Neural progenitor cell (in vitro differentiated cells): ENCODE data around the gene PNCK. TPM values are rescaled to one million over a fixed set of nuclear protein-coding genes. Genes with fewer than 3 reads are reported as not detected.
A peak's percentile ranks its signal among the peaks of the same experiment; 100 is the strongest.

Source experiments
- DNase-seq: peaks from one replicate; pipeline ENCODE4 v3.0.0-alpha.2; 2016; ENCODE audit warnings: low spot score
- H2AFZ ChIP-seq: fragments of 200-600 bp; sonication (generic); replicated peaks from 2 replicates; pipeline ENCODE4 v1.6.1; 2016; ENCODE audit warnings: antibody characterized with exemption
- H3F3A ChIP-seq: fragments of 200-600 bp; sonication (generic); 2 replicates; pipeline ENCODE4 v1.6.1; 2016; ENCODE audit warnings: antibody characterized with exemption, low read depth
- H3K27ac ChIP-seq: fragments of 200-600 bp; sonication (generic); 2 replicates; pipeline ENCODE4 v1.5.1; 2016; ENCODE audit warnings: mild to moderate bottlenecking
- H3K27me3 ChIP-seq: fragments of 200-600 bp; sonication (generic); 2 replicates; pipeline ENCODE4 v1.6.1; 2016; ENCODE audit warnings: mild to moderate bottlenecking, moderate library complexity
- H3K36me3 ChIP-seq: fragments of 200-600 bp; sonication (generic); 2 replicates; pipeline ENCODE4 v1.5.1; 2016
- H3K4me1 ChIP-seq: fragments of 200-600 bp; sonication (generic); 2 replicates; pipeline ENCODE4 v1.6.1; 2016; ENCODE audit warnings: mixed run types
- H3K4me2 ChIP-seq: fragments of 200-600 bp; sonication (generic); 2 replicates; pipeline ENCODE4 v1.6.1; 2016
- H3K4me3 ChIP-seq: fragments of 200-600 bp; sonication (generic); 2 replicates; pipeline ENCODE4 v1.5.1; 2016
- H3K79me2 ChIP-seq: fragments of 200-600 bp; sonication (generic); 2 replicates; pipeline ENCODE4 v1.6.1; 2016; ENCODE audit warnings: low read depth
- H3K9ac ChIP-seq: fragments of 200-600 bp; sonication (generic); 2 replicates; pipeline ENCODE4 v1.6.1; 2016
- H3K9me3 ChIP-seq: fragments of 200-600 bp; sonication (generic); 2 replicates; pipeline ENCODE4 v1.5.1; 2016; ENCODE audit warnings: low read depth
- H4K20me1 ChIP-seq: fragments of 200-600 bp; sonication (generic); 2 replicates; pipeline ENCODE4 v1.6.1; 2016; ENCODE audit warnings: low read depth
- H3K27ac Mint-ChIP-seq: 3 replicates; pipeline ENCODE4 v1.8.0; 2021; ENCODE audit warnings: mixed read lengths
- H3K27me3 Mint-ChIP-seq: 2 replicates; pipeline ENCODE4 v1.8.0; 2022; ENCODE audit warnings: low read depth, mild to moderate bottlenecking, inconsistent platforms, moderate library complexity, mixed read lengths; ENCODE audit not compliant: insufficient read depth
- H3K36me3 Mint-ChIP-seq: 3 replicates; pipeline ENCODE4 v1.8.0; 2021; ENCODE audit warnings: mixed read lengths
- H3K4me1 Mint-ChIP-seq: 3 replicates; pipeline ENCODE4 v1.8.0; 2021; ENCODE audit warnings: mixed read lengths
- H3K4me3 Mint-ChIP-seq: 3 replicates; pipeline ENCODE4 v1.8.0; 2021; ENCODE audit warnings: mild to moderate bottlenecking, moderate library complexity, mixed read lengths
- H3K9me3 Mint-ChIP-seq: 3 replicates; pipeline ENCODE4 v1.8.0; 2020; ENCODE audit warnings: mixed read lengths
- EZH2 ChIP-seq: fragments of 200-600 bp; sonication (generic); IDR thresholded peaks from 2 replicates; pipeline ENCODE4 v1.6.1; 2017; ENCODE audit warnings: antibody characterized with exemption, mild to moderate bottlenecking, moderate library complexity
- EZH2phosphoT487 ChIP-seq: fragments of 200-600 bp; sonication (generic); IDR thresholded peaks from 2 replicates; pipeline ENCODE4 v1.6.1; 2017; ENCODE audit warnings: antibody characterized with exemption
- total RNA-seq: library from RNA; depleted of rRNA; stranded (reverse); fragments of >200 nt; gene quantifications from 2 replicates; pipeline ENCODE4 v1.2.3, GENCODE V29; 2015; ENCODE audit warnings: low replicate concordance
- TF ChIP-seq, protein P1 (sequence below): fragments of 200-600 bp; sonication (generic); IDR thresholded peaks from 2 replicates; pipeline ENCODE4 v1.5.1; 2017; ENCODE audit warnings: antibody characterized with exemption, mild to moderate bottlenecking

Gene PNCK
- total RNA-seq, 1 donor from 2014 or later, result 19.7 TPM

DNA sequence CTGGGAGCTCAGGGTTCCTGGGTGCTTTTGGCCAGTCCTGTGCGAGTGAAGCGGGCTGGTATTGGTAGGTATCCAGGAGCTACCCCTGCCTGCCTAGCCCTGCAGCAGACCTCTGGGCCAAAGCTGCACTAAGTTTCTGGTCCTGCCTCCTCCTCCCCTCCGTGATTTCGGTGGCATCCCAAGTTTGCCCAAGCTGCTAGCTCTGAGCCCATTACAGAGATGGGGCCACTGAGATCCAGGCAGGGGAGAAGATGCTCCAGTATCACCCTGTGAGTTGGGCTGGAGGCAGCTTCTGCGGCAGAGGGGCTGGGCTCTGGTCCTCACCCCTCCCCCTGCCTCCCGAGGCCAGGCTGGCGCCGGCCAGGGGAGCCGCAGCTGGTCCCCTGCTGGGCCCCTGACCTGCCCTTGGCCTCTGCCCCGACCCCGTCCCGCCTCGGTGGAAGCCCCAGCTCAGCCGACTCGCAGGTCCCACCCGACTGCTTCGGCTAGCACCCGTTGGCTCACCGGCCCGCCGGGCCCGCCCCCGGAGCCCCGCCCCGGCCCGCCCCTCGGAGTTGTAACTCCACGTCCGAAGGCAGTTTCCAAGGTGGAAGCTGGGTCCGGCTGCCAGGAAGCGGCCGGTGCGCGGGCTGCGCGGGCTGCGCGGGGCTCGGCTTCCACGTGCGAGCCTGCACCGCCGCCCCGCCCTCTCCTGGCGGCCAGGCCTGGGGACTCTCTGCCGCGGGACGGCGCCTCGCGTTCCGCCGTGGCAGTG, 26.8 kb downstream of the PNCK start, which contains the start of gene DUSP9:
TSS of gene DUSP9 (plus strand) at position 584 of the 754 bp plus-strand sequence. CDS start 751 bp downstream, outside the sequence.
- Histone ChIP-seq H3K79me2 (no peaks in the 10 kb centered on the region), H2AFZ (no peak within 1 kb of the TSS), H3K4me1 (peaks cover 4% of the 10 kb centered on the region), H3F3A (no peaks in the 10 kb centered on the region), H3K9me3 (no peaks in the 10 kb centered on the region), H3K9ac (no peak within 1 kb of the TSS), H3K27ac (no peak within 1 kb of the TSS), H3K27me3 (peaks cover 77% of the 10 kb centered on the region), H4K20me1 (peaks cover 8% of the 10 kb centered on the region), H3K4me3 (peak within 1 kb of the TSS; percentile 17), H3K4me2 (peak within 1 kb of the TSS; percentile 49), H3K36me3 (no peaks in the 10 kb centered on the region)
- H3K36me3 Mint-ChIP-seq, result no peaks in the 10 kb centered on the region
- TF ChIP-seq EZH2 (no peak), EZH2phosphoT487 (no peak)
- TF ChIP-seq, protein P1, sequence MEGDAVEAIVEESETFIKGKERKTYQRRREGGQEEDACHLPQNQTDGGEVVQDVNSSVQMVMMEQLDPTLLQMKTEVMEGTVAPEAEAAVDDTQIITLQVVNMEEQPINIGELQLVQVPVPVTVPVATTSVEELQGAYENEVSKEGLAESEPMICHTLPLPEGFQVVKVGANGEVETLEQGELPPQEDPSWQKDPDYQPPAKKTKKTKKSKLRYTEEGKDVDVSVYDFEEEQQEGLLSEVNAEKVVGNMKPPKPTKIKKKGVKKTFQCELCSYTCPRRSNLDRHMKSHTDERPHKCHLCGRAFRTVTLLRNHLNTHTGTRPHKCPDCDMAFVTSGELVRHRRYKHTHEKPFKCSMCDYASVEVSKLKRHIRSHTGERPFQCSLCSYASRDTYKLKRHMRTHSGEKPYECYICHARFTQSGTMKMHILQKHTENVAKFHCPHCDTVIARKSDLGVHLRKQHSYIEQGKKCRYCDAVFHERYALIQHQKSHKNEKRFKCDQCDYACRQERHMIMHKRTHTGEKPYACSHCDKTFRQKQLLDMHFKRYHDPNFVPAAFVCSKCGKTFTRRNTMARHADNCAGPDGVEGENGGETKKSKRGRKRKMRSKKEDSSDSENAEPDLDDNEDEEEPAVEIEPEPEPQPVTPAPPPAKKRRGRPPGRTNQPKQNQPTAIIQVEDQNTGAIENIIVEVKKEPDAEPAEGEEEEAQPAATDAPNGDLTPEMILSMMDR, result no peak
- peaks cover 38% of the 10 kb centered on the region for H3K27me3 Mint-ChIP-seq
- peak; percentile 72 for DNase-seq
- H3K4me1 Mint-ChIP-seq, result peaks cover 6% of the 10 kb centered on the region
- no peak within 1 kb of the TSS for H3K27ac Mint-ChIP-seq
- peak within 1 kb of the TSS; percentile 73 for H3K4me3 Mint-ChIP-seq
- H3K9me3 Mint-ChIP-seq, result peaks cover 15% of the 10 kb centered on the region

DNA sequence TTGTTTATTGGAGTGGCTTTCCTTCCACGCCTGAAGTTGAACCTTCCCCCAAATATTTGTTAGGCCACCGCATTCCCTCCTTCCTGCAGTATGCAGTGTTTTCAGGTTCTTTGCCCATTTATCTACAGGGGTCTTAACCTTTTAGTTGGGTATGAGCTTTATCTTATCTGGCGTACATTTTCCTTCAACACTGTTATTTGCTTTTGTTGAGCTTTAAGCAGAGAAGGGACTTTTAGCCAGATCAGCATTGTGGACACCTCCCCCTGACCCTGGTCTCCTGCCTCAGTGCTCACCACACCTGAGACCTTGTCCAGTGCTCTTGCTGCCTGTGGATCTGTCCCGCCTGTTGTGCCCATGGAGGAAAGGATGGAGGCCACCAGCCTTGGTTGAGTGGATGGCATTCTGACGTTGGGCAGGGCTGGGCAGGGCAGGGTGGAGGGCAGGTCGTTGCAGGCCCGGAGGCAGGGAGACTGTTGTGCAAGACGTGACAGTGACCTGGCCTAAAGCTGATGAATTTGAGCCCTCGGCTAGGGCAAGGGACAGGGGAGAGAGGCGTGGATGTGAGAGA, 27.6 kb downstream of the PNCK start:
- Mint-ChIP-seq H3K9me3 (peaks cover 16% of the 10 kb centered on the region), H3K36me3 (no peaks in the 10 kb centered on the region), H3K4me1 (peaks cover 12% of the 10 kb centered on the region), H3K27me3 (peaks cover 40% of the 10 kb centered on the region), H3K4me3 (peak overlapping the region; percentile 35), H3K27ac (no peak overlapping the region)
- no peak overlapping the region for H3K4me3 ChIP-seq
- peaks cover 85% of the 10 kb centered on the region for H3K27me3 ChIP-seq
- no peak for DNase-seq
- H3K9me3 ChIP-seq, result no peaks in the 10 kb centered on the region
- peaks cover 8% of the 10 kb centered on the region for H4K20me1 ChIP-seq
- no peak overlapping the region for H3K27ac ChIP-seq
- H3F3A ChIP-seq, result peaks cover 5% of the 10 kb centered on the region
- H3K4me2 ChIP-seq, result no peak overlapping the region
- H3K9ac ChIP-seq, result no peak overlapping the region
- H3K79me2 ChIP-seq, result no peaks in the 10 kb centered on the region
- H2AFZ ChIP-seq, result no peak overlapping the region
- H3K4me1 ChIP-seq, result peaks cover 10% of the 10 kb centered on the region
- H3K36me3 ChIP-seq, result no peaks in the 10 kb centered on the region
- TF ChIP-seq, protein P1, result no peak
- no peak for TF ChIP-seq EZH2phosphoT487

DNA sequence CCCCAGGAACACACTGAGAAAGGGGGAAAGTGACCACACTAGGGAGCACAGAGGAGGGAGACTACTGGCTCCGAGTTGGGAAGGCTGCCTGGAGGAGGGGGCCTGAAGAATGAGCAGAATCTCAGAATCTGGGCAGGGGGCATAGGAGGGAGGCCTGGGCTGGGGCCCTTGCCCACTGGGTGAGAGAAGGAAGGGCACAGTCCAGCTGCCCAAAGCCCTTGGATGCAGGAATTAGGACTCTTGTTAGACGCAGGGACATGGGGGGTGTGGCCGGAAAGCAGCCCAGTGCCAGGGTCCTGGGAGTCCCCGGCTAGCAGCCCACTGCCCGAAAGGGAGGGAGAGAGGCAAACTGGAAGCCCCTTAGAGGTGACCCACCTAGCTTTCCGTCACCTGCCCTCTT, 28.5 kb downstream of the PNCK start:
- Histone ChIP-seq H3F3A (peaks cover 5% of the 10 kb centered on the region), H3K79me2 (no peaks in the 10 kb centered on the region), H3K9me3 (no peaks in the 10 kb centered on the region), H3K4me1 (peaks cover 11% of the 10 kb centered on the region), H3K4me3 (no peak overlapping the region), H3K36me3 (no peaks in the 10 kb centered on the region), H3K27me3 (peaks cover 94% of the 10 kb centered on the region), H3K9ac (no peak overlapping the region), H4K20me1 (peaks cover 8% of the 10 kb centered on the region), H3K27ac (no peak overlapping the region), H2AFZ (no peak overlapping the region), H3K4me2 (no peak overlapping the region)
- no peak overlapping the region for H3K4me3 Mint-ChIP-seq
- no peak for DNase-seq
- peaks cover 14% of the 10 kb centered on the region for H3K4me1 Mint-ChIP-seq
- no peak overlapping the region for H3K27ac Mint-ChIP-seq
- peaks cover 16% of the 10 kb centered on the region for H3K9me3 Mint-ChIP-seq
- no peak for TF ChIP-seq EZH2phosphoT487
- TF ChIP-seq EZH2, result no peak
- TF ChIP-seq, protein P1, result no peak
- peaks cover 42% of the 10 kb centered on the region for H3K27me3 Mint-ChIP-seq
- H3K36me3 Mint-ChIP-seq, result no peaks in the 10 kb centered on the region
